Loucy (cell line): ENCODE measurements around the gene CYB5R3.

Experiments
- H2AFZ ChIP-seq: fragments of 200-600 bp; sonication (generic); 2 replicates; pipeline ENCODE4 v1.6.0; 2016; ENCODE audit warnings: antibody characterized with exemption, mild to moderate bottlenecking, low read length, moderate library complexity
- H3F3A ChIP-seq: fragments of 200-600 bp; 2 replicates; pipeline ENCODE4 v1.6.0; 2016; ENCODE audit warnings: antibody characterized with exemption, low read depth, mild to moderate bottlenecking
- H3K27me3 ChIP-seq: fragments of 200-600 bp; sonication (generic); 2 replicates; pipeline ENCODE4 v1.6.1; 2014; ENCODE audit warnings: low read length, mild to moderate bottlenecking; ENCODE audit not compliant: insufficient read depth, poor library complexity, severe bottlenecking
- H3K36me3 ChIP-seq: fragments of 200-600 bp; sonication (generic); 2 replicates; pipeline ENCODE4 v1.6.1; 2016; ENCODE audit warnings: low read length; ENCODE audit not compliant: insufficient read depth
- H3K4me1 ChIP-seq: fragments of 200-600 bp; sonication (generic); 2 replicates; pipeline ENCODE4 v1.5.1; 2014; ENCODE audit warnings: low read length, mild to moderate bottlenecking; ENCODE audit not compliant: insufficient read depth, poor library complexity, severe bottlenecking
- H3K4me2 ChIP-seq: fragments of 200-600 bp; sonication (generic); 2 replicates; pipeline ENCODE4 v1.6.0; 2014; ENCODE audit warnings: antibody characterized with exemption, low read length, low read depth, mild to moderate bottlenecking; ENCODE audit not compliant: poor library complexity, severe bottlenecking
- H3K4me3 ChIP-seq: fragments of 200-600 bp; sonication (generic); 2 replicates; pipeline ENCODE4 v1.5.1; 2014; ENCODE audit warnings: low read length, mild to moderate bottlenecking, mixed read lengths; ENCODE audit not compliant: poor library complexity, severe bottlenecking
- H3K79me2 ChIP-seq: fragments of 200-600 bp; sonication (generic); 2 replicates; pipeline ENCODE4 v1.6.1; 2014; ENCODE audit warnings: low read length; ENCODE audit not compliant: insufficient read depth
- H3K9ac ChIP-seq: fragments of 200-600 bp; sonication (generic); 2 replicates; pipeline ENCODE4 v1.6.0; 2014; ENCODE audit warnings: mild to moderate bottlenecking, low read depth, low read length, moderate library complexity; ENCODE audit not compliant: poor library complexity, severe bottlenecking
- H3K9me2 ChIP-seq: fragments of 200-600 bp; sonication (generic); replicated peaks from 2 replicates; pipeline ENCODE4 v1.6.1; 2016; ENCODE audit warnings: low read depth, low read length, mixed read lengths
- H3K9me3 ChIP-seq: fragments of 200-600 bp; sonication (generic); 2 replicates; pipeline ENCODE4 v1.6.1; 2014; ENCODE audit warnings: mild to moderate bottlenecking, antibody characterized with exemption, low read length, low read depth; ENCODE audit not compliant: insufficient read depth
- H4K20me1 ChIP-seq: fragments of 200-600 bp; sonication (generic); 2 replicates; pipeline ENCODE4 v1.6.0; 2014; ENCODE audit warnings: antibody characterized with exemption, low read length, mild to moderate bottlenecking; ENCODE audit not compliant: insufficient read depth, poor library complexity, severe bottlenecking
- EZH2phosphoT487 ChIP-seq: fragments of 200-600 bp; IDR thresholded peaks from 2 replicates; pipeline ENCODE4 v1.6.1; 2018; ENCODE audit warnings: antibody characterized with exemption, mild to moderate bottlenecking, moderate library complexity, borderline replicate concordance
- TF ChIP-seq, protein P1 (sequence below): fragments of 200-600 bp; sonication (generic); conservative IDR thresholded peaks from 2 replicates; pipeline ENCODE4 v1.5.1; 2014; ENCODE audit warnings: mild to moderate bottlenecking, antibody characterized with exemption, low read length

CYB5R3 gene

DNA sequence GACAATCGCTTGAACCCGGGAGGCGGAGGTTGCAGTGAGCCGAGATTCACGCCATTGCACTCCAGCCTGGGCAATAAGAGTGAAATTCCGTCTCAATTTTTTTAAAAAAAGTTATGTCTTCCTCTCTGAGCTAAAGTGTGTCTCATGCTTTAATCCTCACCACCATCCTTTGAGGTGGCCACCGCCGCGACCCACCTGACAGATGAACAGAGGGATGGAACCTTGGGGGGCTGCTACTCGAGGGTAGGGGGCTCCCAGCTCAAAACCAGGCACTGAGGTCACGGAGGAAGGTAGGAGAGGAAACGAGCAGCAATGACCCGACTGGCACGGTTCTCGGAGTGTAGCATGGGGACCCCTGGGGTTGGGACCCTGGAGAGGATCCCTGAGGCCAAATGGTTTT lies 23.8 kb downstream of the CYB5R3 start:
- H3F3A ChIP-seq: no peaks in the 10 kb centered on the region

DNA sequence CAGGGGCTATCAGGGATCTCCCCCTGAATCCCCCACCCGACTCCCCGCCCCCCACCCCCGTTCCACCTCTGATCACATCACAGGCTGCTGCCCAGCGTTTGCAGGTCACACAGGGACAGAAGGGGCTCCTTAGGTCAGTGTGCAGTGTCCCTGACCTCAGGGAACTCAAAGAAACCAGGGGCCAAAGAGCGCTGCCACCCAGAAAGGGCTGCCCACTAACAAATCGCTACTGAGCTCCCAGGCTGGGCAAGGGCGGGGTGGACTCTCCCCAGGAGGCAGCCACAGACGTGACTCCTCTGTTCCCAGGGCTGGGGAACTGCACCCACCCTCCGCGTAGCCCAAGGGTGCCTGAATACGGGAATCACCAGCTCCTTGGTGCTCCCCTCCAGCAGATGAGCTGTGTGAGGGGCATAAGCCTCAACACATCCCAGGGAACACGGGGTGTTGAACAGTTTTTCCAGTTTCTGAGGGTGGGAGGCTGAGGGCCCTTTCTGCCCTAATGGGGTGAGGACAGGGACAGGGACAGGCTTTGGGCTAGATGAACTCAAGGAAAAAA lies 24.6 kb downstream of the CYB5R3 start:
- Histone ChIP-seq H3K4me3 (no peak overlapping the region), H3K9ac (no peak overlapping the region), H3K9me3 (no peaks in the 10 kb centered on the region), H3K27me3 (no peaks in the 10 kb centered on the region), H3K36me3 (peaks cover 26% of the 10 kb centered on the region; the same call in 1 of the 2 replicates), H3K79me2 (no peaks in the 10 kb centered on the region), H2AFZ (no peak overlapping the region), H3K4me2 (no peak overlapping the region), H4K20me1 (no peaks in the 10 kb centered on the region), H3K9me2 (no peaks in the 10 kb centered on the region), H3F3A (no peaks in the 10 kb centered on the region), H3K4me1 (no peaks in the 10 kb centered on the region)
- TF ChIP-seq, protein P1, sequence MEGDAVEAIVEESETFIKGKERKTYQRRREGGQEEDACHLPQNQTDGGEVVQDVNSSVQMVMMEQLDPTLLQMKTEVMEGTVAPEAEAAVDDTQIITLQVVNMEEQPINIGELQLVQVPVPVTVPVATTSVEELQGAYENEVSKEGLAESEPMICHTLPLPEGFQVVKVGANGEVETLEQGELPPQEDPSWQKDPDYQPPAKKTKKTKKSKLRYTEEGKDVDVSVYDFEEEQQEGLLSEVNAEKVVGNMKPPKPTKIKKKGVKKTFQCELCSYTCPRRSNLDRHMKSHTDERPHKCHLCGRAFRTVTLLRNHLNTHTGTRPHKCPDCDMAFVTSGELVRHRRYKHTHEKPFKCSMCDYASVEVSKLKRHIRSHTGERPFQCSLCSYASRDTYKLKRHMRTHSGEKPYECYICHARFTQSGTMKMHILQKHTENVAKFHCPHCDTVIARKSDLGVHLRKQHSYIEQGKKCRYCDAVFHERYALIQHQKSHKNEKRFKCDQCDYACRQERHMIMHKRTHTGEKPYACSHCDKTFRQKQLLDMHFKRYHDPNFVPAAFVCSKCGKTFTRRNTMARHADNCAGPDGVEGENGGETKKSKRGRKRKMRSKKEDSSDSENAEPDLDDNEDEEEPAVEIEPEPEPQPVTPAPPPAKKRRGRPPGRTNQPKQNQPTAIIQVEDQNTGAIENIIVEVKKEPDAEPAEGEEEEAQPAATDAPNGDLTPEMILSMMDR: no peak
- no peak for TF ChIP-seq EZH2phosphoT487

More for the DNA sequence above, 23.8 kb downstream of the CYB5R3 start:
- H3K4me2 ChIP-seq: no peak overlapping the region
- H2AFZ ChIP-seq: no peak overlapping the region
- peaks cover 32% of the 10 kb centered on the region; the same call in 1 of the 2 replicates for H3K36me3 ChIP-seq
- no peaks in the 10 kb centered on the region for H3K9me3 ChIP-seq
- no peak for TF ChIP-seq EZH2phosphoT487
- TF ChIP-seq, protein P1: no peak
- H4K20me1 ChIP-seq: no peaks in the 10 kb centered on the region
- no peak overlapping the region for H3K9ac ChIP-seq
- H3K79me2 ChIP-seq: no peaks in the 10 kb centered on the region
- H3K4me1 ChIP-seq: no peaks in the 10 kb centered on the region
- no peaks in the 10 kb centered on the region for H3K9me2 ChIP-seq
- no peaks in the 10 kb centered on the region for H3K27me3 ChIP-seq
- H3K4me3 ChIP-seq: no peak overlapping the region

DNA sequence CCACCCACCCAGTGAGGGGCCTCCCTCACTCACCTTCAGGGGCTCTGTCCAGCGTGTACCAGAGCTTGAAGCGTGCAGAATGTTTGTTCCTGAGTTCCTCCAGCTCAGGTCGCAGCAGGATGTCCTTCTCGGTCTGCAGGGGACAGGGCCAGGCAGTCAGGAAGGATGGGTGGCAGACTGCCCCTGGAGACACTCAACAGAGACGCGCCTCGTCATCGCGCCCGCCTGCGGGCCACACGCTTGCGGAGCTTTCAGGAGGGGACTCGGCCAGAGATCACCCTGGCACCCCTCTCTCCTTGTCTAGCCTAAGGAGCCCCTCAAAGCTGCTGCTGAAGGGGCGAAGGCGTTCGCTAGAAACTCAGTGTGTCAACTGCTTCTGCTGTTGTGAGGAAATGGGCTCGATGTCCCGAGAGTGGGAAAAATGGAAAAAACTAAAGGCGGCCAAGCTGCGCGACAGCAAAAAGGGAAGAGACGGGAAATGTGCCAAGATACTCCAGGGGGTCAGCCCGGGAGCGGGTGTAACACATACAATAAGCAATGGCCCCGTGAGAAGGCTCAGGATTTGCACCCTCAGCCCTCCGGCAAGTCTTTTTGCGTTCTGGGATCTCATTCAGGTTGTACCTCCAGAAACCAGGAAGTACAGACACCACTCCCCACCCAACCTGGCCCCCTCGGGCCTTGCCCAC lies 25.3 kb downstream of the CYB5R3 start:
- Histone ChIP-seq H3K36me3 (peaks cover 29% of the 10 kb centered on the region; the same call in 1 of the 2 replicates), H2AFZ (no peak overlapping the region), H3K4me1 (no peaks in the 10 kb centered on the region), H3K9ac (no peak overlapping the region), H3K79me2 (no peaks in the 10 kb centered on the region), H3F3A (no peaks in the 10 kb centered on the region), H3K4me2 (no peak overlapping the region), H3K9me3 (no peaks in the 10 kb centered on the region), H3K27me3 (no peaks in the 10 kb centered on the region), H3K4me3 (no peak overlapping the region), H4K20me1 (no peaks in the 10 kb centered on the region), H3K9me2 (no peaks in the 10 kb centered on the region)
- TF ChIP-seq EZH2phosphoT487: no peak
- TF ChIP-seq, protein P1: no peak
